Measurements from ENCODE around the gene ZNF74.
"Not testable (repeated sequence)": the region's sequence is repeated elsewhere in the genome, so short reads cannot be mapped to it uniquely, and the experiment has no call there.

The ZNF74 gene

DNA sequence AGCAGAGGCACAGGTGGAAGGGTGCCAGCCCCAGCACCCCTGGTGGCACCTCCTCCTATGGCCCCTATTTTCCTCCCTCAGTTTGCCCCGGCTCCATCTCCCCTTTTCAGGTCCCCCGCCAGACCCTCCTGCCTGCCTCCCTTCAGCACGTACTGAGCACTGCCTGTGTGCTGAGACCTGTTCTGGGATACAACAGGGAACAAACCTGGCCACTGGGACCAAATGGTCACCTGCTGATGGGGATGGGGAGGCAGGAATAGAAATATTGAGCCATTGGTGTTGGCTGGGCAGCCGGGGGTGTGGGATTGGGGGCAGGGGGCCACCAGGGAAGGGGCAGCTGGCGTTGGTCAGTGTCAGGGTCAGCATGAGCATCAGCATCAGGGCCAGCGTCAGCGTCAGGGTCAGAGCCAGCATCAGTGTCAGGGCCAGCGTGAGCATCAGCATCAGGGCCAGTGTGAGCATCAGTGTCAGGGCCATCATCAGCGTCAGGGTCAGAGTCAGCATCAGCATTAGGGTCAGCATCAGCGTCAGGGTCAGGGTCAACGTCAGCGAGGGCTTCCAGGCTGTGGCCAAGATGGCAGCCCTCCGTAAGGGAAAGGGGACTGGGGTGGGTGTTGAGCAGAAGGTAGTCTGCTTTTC lies 7.5 kb downstream of the ZNF74 start:
- DNase-seq = no peak

DNA sequence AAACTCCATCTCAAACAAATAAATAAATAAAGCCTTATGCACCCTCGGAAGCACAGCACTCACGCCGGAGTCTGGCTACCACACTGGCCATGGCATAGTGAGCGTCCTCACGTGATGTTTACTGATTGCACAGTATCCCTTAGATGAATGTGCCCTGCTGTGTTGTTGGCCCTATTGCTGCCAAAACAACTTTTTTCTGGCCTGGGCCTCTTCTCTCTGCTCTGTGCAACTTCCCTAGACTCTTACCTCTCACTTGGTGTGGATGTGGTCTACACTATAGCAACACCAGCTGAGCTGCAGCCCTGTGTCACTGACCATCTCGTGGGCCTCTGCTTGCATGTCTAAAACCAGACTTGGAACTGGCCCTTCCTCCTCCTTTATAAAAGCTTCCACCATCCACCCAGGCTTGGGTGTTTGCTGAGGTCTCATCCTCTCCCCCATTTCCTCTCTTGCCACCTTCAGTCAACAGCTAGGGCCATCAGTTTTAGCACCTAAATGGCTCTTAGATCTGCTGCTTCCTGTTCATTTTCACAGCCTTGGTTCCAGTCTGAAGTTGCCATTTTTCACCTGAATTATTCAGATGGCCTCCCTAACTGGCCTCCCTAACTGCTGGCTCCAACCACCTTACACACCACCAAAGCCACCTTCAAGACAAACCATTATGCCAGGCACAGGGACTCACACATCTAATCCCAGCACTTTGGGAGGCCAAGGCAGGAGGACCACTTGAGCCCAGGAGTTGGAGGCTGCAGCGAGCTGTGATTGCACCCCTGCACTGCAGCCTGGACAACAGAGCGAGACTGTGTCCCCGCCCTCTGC lies 9.2 kb downstream of the ZNF74 start:
- no peak for DNase-seq

DNA sequence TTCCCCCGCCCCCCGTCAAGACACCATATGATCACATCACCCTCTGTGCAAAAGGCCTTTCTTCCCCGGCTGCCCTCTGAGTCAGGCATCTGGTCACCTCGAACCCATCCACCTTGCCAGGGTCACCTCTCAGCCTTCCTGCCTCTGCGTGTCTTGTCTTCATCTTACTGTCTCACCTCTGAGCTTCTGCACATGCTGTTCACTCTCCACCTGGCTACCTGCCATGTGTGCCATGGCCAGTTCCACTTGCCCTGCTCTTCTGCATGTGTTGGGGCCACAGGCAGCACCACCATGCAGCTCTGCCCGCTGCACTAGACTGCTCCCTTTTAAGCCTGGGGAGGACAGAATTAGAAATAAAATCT lies 9.8 kb downstream of the ZNF74 start:
- DNase-seq = no peak

DNA sequence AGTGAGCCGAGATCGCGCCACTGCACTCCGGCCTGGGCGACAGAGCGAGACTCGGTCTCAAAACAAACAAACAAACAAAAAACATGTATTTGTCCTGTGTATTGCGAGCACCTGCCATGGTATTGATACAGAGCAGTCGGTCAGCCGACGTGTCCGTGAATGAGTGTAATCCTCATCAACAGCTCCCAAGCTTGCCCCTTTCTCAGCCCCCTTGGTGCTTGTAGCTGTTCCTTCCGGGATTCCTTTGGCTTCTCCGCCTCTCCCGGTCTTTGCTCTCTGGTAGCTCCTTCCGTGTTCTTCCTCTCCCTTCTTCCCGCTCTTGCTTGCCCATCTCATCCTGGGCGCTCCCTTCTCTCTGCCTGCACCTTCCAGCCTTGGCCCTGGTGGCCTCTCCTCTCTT lies 10.9 kb downstream of the ZNF74 start:
- no peak for DNase-seq

DNA sequence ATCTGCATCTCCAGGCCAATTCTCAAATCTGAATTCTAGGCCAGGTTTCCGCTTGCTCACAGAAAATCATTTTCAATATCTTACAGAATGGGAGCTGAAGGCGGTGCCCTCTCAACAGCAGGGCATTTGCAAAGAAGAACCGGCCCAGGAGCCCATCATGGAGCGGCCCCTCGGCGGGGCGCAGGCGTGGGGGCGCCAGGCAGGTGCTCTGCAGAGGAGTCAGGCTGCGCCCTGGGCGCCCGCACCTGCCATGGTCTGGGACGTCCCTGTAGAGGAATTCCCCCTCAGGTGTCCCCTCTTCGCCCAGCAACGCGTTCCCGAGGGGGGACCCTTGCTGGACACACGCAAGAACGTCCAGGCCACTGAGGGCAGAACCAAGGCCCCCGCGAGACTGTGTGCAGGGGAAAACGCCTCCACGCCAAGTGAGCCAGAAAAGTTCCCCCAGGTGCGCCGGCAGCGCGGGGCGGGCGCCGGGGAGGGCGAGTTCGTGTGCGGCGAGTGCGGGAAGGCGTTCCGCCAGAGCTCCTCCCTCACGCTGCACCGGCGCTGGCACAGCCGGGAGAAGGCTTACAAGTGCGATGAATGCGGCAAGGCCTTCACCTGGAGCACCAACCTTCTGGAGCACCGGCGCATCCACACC lies 11.5 kb downstream of the ZNF74 start:
- no peak for DNase-seq

DNA sequence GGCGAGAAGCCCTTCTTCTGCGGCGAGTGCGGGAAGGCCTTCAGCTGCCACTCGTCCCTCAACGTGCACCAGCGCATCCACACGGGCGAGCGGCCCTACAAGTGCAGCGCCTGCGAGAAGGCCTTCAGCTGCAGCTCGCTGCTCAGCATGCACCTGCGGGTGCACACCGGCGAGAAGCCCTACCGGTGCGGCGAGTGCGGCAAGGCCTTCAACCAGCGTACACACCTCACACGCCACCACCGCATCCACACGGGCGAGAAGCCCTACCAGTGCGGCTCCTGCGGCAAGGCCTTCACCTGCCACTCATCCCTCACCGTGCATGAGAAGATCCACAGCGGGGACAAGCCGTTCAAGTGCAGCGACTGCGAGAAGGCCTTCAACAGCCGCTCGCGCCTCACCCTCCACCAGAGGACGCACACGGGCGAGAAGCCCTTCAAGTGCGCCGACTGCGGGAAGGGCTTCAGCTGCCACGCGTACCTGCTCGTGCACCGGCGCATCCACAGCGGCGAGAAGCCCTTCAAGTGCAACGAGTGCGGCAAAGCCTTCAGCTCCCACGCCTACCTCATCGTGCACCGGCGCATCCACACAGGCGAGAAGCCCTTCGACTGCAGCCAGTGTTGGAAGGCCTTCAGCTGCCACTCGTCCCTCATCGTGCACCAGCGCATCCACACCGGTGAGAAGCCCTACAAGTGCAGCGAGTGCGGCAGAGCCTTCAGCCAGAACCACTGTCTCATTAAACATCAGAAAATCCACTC lies 12.2 kb downstream of the ZNF74 start:
- DNase-seq = no peak

DNA sequence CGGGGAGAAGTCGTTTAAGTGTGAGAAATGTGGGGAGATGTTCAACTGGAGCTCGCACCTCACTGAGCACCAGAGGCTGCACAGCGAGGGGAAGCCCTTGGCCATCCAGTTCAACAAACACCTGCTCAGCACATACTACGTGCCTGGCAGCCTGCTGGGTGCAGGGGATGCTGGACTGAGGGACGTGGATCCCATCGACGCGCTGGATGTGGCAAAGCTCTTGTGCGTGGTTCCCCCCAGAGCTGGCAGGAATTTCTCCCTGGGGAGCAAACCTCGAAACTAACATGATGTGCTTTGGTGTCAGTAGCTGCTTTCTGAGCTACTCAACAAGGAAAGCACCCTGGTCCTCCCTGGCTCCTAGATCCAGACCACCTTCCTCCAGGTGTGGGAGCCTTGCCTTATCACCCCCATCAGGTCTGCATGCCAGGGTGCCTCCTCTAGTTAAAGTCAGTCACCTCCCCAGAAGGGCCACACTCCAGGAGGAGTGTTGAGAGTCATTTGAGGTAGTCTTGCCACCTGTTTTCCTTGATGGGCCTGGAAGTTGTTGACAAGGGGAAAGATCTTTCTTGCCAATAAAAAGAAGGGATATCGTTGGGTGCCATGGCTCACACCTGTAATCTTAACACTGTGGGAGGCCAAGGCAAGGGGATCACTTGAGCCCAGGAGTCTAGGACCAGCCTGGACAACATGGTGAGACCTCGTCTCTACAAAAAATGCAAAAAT lies 12.9 kb downstream of the ZNF74 start:
- DNase-seq = no peak

DNA sequence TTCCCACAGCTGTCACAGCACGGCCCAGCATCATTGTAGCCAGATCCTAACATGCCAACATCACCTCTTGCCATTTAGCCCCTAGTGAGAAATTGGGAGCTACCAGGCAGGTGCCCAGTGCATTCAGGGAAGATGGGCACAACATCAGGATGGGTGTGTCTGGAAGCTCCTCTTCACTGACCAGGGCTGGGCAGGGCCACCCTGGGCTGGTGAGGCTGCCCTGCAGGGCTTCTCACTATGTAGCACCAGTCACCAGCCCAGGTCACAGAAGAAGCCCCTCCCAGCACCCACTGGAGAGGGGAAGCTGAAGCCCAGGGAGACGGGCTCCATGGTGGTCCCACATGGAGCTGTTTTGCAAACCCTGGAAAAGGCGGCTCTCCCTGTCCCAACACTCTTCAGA lies 13.9 kb downstream of the ZNF74 start:
- DNase-seq = no peak

DNA sequence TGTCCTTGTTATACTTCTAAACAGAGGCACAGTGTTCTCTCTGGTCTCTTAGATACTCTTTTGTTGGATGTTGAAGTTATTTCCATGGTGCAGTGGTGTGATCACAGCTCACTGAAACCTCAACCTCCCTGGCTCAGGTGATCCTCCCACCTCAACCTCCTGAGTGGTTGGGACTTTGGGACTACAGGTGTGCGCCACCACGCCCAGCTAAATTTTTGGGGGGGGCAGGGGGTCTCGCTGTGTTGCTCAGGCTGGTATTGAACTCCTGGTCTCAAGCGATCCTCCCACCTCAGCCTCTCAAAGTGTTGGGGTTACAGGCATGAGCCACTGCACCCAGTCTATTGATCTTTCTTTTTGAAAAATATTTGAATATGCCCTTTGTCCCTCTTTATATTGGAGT lies 14.9 kb downstream of the ZNF74 start:
- DNase-seq = no peak

DNA sequence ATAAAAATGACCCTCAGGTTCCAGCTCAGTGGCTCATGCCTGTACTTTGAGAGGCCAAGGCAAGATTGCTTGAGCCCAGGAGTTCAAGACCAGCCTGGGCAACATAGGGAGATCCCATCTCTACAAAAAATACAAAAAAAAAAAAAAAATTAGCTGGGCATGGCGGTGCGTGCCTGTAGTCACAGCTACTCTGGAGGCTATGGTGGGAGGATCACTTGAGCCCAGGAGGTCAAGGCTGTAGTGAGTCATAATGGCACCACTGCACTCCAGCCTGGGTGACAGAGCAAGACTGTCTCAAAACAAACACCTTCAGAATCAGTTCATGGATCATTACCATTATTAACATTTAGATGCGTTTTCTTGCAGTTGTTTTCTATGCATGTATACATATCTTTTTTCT lies 15.4 kb downstream of the ZNF74 start:
- not testable (repeated sequence) for DNase-seq

DNA sequence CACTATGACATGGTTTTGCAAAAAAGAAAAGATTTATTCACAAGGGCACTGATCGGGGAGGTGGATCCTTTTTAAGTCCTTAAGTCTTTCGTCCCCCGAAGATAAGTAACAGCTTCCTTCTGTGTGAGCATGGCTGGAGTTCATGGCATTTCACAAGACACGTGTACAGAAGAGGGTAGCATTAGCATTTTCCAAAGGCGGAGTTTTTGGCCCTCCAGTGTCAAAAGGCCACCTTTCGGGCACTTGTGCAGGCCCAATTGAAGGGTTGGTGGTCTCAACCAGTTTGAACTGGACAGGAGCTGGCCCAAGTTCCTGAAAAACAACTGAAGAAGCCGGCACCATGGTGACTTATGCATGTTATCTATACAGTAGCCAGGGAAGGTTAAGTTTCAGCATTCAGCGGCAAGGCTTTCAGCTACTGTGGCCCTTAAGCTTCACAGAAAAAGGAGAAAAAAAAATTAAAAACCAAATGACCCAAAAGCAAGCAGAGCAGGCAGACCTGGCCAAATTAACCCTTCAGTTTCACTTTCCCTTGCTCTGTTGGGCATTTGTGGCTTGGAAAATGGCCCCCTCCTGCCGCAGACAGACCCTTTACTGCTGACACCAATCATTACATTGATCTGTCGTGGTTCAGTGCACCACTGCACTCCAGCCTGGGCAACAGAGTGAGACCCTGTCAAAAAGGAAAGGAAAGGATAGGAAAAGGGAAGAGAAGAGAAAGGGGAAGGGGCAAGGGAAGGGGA lies 18.7 kb downstream of the ZNF74 start:
- DNase-seq = no peak

DNA sequence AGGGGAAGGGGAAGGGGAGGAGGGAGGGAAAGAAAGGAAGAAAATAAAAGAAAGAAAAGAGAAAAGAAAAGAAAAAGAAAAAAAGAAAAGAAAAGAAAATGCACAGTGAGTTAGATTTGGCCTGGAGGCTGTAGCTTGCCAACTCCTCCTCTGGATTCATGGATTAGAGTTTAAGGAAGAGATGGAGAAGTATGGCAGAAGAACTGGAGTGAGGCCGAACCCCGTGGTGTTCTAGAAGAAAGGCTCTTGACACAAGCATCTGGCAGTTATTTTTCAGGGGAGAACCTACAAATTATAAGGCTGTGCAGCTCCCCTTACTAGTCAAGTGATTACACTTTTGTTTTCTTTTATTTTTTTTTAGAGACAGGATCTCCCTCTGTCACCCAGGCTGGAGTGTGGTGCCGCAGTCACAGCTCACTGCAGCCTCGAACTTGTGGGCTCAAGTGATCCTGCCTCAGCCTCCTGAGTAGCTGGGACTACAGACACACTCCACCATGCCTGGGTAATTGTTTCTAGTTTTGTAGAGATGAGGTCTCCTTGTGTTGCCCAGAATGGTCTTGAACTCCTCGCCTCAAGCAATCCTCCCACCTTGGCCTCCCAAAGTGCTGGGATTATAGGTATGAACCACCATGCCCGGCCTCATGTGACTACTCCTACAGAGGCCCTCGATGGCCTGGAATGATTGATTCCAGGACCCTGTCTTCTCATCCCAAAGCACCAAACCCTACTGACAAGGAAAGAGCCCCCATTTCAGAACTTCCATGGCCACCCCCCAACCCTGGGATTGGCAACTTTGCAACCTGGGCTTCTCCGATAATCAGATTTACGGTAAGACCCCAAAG lies 19.5 kb downstream of the ZNF74 start:
- no peak for DNase-seq

DNA sequence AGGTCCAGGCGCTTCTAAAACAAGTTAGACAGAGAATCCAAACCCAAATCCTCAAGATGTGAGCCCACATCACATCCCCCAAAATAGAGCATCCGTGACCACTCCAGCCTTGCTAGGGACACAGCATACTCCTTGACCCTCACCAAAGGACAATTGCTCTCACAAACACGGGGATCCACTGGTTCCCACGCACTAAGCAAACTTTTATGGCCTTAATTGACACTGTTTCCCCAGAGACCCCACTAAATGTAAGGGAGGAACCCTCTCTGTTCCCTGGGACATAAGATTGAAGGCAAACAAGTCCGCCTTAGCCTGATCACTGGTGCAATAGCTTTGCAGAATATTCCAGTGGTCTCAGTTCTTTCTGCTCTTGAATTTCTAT lies 20.1 kb downstream of the ZNF74 start:
- DNase-seq = no peak

DNA sequence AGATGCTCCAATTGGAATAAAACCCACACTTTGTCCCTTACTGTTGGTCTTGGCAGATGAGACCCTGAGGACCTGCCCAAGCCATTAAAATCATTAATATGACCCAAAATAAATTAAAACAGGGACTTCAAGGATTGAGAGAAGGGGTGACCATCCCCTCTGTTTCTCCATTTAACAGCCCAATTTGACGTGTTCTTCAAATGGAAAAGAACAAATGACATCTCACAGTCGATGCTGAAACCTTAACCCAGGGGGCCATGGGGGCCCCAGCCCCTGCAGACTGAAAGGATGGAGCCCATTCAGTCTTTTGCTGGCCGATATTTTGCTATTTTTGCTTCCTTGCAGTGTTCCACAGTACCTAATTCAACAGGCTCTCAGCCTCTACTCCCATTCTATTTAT lies 20.5 kb downstream of the ZNF74 start:
- DNase-seq = no peak

DNA sequence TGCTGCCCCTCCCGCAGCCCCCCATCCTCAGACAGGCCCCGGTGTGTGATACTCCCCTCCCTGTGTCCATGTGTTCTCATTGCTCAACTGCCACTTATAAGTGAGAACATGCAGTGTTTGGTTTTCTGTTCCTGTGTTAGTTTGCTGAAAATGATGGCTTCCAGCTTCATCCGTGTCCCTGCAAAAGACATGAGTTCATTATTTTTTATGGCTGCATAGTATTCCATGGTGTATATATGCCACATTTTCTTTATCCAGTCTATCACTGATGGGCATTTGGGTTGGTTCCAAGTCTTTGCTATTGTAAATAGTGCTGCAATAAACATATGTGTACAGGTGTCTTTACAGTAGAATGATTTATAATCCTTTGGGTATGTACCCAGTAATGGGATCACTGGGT lies 21.3 kb downstream of the ZNF74 start:
- DNase-seq = not testable (repeated sequence)

DNA sequence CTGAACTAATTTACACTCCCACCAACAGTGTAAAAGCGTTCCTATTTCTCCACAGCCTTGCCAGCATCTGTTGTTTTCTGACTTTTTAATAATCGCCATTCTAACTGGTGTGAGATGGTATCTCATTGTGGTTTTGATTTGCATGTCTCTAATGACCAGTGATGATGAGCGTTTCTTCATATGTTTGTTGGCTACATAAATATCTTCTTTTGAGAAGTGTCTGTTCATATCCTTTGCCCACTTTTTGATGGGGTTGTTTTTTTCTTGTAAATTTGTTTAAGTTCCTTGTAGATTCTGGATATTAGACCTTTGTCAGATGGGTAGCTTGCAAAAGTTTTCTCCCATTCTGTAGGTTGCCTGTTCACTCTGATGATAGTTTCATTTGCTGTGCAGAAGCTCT lies 21.7 kb downstream of the ZNF74 start:
- DNase-seq = not testable (repeated sequence)

DNA sequence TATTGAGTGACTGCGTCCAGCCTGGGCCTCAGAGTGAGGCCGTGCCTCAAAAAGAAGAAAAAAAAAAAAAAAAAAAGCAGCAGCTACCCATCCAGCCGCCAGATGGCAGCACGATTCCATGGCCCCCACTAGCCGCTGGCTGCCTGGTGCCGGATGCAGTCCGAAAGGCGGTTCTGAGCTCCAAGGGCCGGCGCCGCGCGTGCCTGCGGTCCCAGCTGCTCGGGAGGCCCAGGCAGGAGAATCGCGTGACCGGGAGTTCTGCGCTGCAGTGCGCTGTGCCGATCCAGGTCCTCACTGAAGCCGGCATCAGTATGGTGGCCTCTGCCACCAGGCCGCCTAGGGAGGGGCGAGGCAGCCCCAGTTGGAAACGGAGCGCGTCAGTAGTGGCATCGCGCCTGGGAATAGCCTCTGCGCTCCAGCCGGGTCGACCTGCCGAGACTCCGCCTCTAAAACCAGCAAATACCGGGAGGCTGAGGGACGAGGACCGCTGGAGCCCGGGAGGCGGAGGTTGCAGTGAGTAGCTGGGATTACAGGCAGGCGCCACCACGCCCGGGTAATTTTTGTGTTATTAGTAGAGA lies 24.3 kb downstream of the ZNF74 start:
- DNase-seq = peak; percentile 71 to 81

DNA sequence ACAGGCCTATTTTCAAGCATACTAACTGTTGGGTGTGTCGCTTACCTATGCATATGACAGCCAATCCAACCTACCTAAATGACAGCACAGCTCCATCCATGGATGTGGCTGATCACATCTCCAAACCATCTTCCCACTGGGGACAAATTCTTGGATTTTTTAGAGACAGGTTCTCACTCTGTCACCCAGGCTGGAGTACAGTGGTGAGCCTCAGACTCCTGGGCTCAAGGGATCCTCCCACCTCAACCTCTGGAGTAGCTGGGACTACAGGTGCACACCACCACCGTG lies 25.7 kb downstream of the ZNF74 start:
- DNase-seq = no peak

DNA sequence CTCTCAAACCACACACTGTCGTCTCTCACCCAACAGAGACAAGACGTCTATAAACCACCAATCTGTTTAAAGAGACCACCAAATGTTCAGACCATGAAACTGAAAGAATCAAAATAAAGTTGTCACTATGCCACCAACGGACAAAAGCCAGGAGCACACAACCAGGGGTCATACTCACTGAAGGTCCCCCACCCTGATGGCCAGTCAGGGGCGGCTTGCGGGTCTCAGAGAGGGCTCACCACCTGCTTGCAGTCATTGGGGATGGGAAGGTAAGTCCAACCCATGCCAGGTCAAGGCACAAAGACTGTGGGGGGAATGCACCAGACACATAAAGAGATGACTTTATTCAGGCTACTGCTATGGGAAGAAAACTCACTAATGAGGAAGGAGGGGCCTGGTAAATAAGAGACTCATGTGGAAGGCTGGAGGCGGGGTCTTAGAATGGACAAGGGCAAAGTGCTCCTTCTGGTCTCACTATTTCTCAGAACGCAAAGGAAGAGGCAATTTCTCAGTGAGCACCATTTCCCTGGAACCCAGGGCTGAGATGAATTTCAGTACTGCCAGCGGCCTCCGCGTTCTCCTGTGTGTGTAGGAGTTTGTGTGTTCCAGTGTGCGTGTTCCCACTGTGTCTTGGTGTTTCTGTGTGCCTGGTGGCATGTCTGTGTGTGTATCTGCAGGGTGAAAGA lies 26.3 kb downstream of the ZNF74 start:
- no peak for DNase-seq

DNA sequence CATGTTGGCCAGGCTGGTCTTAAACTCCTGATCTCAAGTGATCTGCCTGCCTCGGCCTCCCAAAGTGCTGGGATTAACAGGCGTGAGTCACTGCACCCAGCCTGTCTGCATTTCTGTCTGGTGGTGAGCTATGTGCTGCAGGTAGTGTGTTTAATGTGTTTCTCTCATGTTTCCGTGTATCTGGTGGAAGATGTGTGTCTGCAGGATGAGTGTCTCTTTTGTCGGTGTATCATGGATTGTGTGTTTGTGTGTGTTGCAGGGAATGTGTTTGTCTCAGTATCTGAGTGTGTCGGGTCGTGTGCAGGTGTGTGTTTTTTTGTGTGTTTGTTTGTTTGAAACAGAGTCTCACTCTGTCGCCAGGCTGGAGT lies 27.5 kb downstream of the ZNF74 start:
- no peak for DNase-seq
